ENCODE results near the gene KCNG2.

The KCNG2 gene

DNA sequence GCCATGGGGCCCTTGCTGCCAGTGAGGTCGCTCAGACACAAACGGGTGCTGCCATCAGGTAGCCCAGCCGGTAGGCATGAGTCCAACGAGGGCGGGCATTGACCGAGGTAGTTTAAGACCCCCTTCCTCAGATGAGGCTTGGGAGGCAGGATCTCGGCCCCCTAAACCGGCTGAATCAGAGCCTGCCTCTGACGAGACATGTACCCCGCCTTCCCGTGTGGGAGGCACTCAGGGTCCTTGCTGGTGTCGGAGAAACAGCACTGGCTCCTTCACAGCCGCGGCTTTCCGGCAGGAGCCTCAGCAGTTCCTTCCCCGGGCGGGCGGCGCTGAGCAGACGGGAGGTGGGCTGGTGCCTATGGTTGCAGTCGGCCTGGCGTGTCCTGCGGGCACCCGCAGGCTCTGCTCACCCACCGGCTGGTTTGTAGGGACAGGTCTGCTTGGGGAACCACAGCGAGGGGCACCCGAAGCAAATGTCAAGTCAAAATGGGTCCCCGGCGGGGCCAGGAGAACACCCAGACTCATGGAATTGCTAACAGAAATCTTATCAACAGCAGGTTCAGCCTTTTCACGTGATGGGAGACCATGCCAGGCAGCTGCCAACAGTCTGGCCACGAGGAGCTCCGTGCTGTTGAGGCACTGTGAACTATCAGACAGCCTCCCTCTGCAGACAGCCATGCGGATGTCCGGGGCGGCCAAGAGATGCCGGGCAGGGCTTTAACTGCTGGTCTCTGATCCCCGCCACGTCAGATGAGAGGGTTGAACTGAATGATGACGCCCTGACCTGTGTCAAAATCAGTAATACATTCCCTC is 2.8 kb downstream of the KCNG2 start:
- DNase-seq, result no peak

DNA sequence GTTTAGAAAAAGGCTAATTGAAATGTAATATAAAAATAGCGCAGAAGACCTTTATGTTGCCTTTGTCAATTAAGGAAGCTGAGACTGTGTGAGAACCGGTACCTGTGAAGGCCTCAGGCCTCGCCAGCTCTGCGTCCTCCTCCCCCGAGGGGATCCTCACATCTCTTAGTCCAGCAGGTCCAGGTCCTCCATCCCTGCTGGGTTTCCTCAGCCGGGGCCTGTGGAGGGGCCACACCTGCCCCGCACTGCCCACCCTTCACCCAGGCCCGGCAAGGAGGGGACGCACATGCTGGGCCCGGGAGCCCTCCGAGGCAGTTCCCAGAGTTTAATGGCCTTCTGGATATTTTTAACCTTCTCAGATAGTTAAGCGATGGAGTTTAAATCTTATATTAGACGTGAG is 3.5 kb downstream of the KCNG2 start:
- DNase-seq, result no peak

DNA sequence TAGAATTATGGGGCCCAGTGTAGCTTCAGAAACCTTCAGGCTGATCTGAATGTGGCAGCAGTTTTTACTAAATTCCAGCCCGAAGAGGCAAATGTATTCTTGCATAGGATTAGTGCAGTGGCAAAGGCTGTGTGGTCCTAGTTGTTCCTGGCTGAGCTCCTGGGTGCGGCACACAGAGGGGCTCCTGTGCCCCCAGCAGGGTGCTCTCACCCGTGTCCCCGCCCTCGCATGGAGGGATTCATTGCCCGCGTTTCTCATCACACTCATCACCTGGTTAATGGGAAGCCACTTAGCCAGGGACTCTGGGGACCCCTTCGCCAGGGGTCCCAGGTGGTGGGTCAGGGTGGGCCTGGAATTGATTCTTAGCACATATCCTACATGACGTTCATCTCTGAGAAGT is 3.9 kb downstream of the KCNG2 start:
- no peak for DNase-seq

DNA sequence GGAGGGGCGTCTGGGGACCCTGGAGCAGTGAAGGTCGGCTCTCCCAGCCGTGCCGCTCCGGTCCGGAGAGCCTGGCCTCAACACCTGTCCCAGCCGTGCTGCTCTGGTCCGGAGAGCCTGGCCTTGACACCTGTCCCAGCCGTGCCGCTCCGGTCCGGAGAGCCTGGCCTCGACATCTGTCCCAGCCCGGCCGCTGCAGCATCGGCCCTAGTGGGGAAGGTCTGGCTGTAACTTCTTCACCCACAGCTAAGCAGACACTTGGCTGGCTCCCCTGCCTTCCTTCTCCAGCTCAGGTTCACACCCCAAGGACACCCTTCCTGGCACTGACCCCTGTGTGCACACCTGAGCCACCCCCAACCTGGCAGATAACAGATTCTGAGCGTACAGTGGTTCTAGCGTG is 4.6 kb downstream of the KCNG2 start:
- no peak for DNase-seq

DNA sequence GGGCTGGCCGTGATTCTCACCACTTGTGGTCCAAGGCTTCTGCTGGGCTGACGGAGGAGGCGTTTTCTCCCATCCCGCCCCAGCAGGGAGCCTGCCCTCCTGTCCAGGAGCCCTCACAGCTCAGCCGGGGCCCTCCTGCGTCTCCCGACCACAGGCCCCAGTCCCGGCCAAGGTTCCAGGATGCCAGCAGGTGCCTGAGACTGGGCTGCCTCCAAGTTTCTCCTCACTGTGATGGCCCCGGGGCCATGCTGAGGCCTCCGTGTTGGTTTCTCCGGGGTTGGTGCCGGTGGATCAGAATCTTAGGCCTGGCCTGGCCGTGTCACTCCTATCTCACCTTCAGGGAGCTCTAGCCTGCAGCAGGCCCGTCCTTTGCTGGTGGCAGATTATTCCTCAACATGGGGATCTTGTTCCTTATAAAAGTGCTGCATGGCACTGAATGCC is 5.9 kb downstream of the KCNG2 start:
- DNase-seq, result no peak

DNA sequence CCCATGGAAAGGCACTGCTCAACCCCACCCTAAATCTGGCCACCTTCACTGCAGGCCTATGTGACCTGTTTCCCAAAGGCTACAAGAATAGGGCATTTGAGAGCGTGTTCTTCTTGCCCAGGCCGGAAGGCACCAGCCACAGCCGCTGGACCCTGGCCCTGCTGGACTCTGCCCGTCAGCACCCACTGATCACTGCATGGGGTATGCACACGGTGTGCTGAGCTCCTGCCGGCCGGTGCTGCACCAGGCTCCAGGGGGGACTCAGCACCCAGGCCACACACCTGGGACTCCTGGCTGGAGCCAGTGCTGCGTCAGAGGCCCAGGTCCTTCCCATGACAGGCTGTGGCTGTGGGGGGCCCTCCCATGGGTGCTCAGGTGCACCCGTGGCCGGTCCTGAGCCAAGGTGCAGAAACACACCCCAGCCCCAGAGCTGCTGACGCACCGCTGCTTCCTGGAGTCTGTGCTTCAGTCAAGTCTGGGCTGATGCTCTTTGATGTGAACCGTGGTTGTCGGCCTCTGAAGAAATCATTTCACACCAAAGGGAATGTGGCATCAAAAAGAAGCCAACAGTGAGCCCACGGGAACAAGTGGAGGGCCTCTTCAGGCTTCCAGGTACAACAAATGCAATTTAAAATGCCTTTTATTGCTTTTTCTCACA is 6.5 kb downstream of the KCNG2 start:
- no peak for DNase-seq

DNA sequence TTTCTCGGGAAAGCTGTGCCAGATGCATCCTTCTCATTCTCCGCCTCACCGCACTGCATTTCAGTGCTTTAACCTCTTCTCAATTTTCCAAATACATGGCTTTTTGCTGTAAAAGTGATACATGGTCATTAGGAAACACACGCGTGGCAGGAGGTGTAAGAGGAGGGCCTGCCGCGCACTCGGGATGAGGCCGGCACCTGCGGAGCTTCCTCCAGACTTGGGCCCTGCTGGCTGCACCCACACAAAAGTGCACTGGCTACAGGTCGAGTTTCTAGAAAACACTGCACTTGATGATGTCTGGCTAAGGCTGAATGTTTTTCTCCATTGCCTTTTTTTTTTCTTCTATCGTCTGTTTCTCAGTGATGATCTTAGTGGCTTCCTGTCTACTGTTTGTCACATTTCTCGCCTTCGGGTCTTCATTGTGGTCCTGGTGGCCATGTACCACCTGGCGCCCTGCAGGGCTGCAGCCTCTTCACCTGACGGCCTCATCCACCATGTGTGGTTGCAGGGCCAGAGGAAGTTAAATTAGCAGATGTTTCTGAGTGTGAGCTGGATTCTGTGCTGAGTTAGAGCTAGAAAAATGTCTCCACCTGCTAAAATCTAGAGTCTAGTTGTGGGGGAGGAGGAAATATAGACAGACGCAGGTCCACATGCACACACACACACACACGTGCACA is 7.6 kb downstream of the KCNG2 start:
- DNase-seq, result no peak

DNA sequence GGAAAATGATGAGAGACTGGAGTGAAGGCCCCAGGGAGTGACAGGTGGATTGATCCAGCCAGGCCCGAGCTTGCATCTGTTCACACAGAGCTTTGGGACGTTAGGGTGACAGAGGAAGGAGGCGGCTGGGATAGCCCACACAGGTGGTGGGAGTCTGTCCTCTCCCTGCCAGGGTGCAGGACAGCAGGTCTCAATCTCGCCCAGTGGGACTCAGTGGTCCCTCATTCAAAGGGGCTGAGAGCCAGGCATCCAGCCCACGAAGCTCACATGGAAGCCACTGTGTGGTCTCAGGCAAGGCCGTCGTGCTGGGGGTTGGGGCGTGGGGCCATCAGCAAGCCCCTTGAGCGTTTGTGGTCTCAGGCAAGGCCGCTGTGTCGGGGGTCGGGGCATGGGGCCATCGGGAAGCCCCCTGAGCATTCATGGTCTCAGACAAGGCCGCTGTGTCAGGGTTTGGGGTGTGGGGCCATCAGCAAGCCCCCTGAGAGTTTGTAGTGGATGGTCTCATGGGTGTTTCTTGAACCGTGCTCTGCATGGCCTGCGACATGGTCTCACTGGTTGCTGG is 8.3 kb downstream of the KCNG2 start:
- DNase-seq, result no peak

DNA sequence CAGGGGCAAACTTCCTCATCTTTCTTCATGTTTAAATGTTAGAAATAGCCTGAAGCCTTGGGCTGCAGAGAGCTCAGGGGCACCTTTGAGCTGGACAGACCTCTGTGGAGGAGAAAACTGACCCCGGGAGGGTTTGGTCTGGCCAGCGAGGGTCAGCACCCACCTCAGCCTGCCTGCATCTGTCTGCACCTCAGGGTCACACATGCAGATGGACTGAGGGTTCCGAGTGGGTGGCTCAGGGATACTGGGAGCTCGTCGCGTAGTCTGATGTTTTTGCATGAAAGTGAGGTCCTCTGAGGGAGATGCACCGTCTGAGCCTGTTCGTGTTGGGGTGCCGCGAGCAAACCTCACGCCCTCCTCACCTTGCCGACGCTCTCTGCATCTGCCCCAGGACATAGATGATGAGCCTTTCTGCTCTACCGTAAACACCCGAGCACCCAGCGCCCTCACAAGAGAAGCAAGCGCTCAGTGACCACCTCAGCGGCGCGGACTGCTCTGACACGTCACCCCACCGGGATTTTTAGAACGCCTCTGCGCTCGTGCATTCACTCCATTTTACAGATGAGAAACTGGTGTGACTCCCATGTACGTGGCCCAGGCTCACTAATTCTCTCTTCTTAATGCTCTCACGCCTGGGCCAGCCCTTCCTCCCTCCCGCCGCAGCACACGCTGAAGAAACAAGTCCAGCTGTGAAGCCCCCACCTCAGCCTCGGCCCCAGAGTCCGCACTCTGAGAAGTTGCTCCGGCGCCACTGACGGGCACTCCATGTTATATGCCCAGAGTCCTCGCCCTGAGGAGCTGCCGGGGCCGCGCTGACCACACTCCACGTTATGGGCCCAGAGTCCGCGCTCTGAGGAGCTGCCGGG is 9.5 kb downstream of the KCNG2 start:
- no peak for DNase-seq

DNA sequence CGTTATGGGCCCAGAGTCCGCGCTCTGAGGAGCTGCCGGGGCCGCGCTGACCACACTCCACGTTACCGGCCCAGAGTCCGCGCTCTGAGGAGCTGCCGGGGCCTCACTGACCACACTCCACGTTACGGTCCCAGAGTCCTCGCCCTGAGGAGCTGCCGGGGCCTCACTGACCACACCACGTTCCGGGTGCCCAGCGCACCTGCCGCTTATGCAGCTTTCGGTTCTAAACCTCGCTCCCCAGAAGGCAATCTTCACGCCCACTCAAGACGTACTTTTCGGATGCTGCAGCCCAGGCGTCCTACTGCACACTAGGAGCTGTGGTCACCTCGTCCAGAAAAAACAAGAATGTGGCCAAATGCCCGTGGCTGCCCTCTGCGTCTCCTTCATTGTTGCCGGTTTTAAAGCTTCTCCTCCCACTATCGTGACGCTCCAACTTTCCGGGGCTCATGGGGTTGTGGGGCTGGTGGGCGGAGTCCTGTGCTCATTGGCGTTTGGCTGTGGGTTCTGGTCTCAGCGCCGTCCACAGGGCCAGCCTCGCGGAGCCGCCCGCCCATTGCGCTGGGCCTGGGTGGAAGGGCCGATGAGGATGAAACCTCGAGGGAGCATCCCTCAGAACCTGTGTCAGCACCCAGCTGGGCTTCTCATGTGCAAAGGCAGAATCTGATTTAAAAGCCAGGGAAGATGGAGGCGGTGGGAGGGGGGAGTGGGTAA is 11.9 kb downstream of the KCNG2 start:
- DNase-seq, result no peak

DNA sequence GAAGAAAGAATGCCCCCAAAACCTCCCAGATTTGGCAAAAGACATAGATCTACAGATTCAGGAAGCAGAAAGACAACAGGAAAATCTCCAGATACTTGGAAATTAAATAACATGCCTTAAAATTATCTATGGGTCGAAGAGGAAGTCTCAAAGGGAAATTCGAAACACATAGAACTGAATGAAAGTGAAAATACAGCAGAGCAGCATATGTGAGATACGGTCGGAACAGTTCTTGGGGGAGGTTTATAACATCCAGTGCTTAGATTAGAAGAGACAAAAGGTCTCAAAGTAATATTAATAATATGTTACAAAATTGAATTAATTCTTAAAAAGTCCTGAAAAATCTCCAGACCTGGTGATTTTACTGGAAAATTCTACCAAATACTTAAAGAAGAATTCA is 14.3 kb downstream of the KCNG2 start:
- DNase-seq, result no peak

DNA sequence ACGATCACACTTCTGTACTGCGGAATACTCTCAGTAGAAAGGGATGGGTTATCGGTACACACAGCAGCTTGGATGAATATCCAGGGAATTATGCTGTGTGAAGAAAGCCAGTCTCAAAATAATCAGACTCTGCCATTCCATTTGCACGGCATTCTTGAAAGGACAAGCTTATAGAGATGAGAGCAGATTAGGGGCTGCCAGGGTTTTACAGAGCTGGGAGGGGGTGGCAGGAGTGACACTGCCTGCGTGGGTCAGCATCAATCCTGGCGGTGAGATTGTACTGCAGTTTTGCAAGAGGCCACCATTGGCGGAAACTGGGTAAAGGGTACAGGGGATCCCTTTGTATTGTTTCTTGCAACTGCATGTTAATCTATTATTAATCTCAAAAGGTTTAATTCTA is 16.6 kb downstream of the KCNG2 start:
- DNase-seq, result no peak

DNA sequence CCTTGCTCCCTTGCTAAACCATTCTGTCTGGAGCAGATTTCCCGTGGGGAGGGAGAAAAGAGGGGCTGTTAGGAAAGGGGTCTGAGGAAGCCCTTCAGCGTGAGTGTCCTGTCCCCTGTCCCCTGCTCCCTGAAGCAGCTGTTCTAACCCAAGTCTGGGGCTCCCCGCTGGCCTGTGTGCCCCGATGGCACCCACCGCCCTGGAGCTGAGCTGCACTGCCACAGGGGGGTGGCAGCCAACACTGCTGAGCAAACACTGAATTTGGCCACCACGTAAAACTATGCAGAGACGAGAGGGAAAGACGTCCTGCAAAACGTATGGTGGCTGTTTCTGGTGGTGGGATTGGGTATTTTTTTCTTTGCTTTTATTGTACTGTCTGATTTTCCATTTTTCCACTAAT is 17.9 kb downstream of the KCNG2 start:
- DNase-seq, result no peak

DNA sequence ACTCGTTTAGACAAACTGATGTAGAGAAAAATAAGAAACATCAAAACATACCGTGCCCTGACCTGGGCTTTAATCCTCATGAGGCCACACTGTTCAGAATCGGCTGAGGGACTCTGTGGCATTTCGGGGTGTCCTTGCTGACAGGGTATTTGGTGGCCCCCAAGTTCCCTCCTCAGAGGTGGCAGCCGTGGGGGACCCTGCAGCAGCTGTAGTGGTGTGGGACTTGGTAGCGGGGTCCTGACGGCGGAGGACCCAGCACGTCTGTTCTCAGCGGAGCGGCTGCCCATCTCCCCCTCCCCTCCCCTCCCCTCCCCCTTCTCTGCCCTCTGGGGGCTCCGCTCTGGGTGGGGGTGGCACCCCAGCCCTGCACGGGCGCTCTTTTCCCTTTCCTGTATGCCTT is 18.4 kb downstream of the KCNG2 start:
- DNase-seq, result no peak

DNA sequence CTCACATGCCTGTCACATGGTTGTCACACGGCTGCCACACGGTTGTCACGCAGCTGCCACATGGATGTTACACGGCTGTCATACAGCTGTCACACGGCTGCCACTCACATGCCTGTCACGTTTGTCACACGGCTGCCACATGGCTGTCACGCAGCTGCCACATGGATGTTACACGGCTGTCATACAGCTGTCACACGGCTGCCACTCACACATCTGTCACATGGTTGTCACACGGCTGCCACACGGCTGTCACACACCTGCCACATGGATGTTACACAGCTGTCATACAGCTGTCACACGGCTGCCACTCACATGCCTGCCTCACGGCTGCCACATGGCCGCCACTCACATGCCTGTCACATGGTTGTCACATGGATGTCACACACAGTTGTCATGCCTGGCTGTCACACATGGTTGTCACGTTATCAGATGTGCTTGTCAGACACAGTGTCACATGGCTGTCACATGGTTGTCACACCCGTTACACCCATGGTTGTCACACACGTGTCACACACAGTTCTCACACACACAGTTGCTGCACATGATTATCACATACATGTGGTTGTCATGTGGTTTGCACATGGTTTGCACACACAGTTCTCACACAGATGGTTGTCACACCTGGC is 19.4 kb downstream of the KCNG2 start:
- DNase-seq, result no peak

DNA sequence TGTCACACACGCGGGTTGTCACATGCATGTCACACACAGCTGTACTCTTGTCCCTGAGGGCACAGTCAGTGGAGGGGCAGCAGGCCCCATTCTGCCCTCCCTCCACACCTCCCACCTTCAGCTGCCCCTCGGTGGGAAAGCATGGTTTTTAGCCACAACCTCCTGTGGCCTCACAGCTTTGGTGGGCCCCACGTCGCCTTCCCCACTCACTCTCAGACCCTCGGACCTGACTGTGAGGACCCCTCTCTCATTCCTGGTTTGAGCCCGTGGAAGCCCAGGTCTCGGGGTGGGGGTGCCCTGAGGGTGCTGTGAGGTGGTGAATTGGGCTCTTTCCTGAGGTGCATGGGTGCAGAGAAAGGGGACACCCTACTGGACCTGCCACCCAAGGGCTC is 19.9 kb downstream of the KCNG2 start:
- DNase-seq, result no peak

DNA sequence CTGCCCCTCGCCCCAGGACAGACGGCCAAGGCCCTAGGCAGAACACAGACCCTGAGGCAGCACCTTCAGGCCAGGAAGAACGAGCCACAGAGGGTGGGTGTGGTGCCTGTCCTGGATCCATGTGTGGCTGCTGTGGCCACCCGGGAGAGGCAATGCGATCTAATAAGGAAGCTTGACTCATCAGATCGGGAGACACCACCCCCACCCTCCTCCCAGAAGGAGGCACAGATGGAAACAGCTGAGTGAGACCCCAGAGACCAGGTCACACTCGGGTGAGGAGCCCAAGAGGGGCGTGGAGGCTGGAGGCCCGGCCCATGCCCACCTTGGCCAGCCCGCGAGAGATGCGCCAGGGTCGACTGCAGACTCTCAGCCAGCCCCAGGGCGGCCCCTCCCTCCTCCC is 20.3 kb downstream of the KCNG2 start:
- DNase-seq, result no peak

DNA sequence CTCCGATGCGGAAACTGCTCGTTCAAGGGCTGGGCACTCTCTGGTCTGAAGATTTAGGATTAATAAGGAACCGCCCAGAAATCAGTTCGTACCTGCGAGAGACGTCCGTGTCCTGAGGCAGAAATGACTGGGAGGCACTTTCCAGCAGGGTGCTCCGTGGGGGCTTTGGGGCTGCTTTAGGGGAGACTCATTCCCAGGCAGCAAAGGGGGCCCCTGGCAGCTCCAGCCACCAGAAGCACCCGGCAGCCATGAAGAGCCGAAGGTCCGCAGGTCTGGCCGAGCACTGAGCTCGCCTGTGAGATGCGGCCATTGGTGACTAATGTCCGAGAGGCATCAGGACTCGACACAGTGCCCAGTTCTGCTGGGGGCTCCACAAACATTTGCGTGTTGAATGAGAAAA is 20.9 kb downstream of the KCNG2 start:
- DNase-seq, result no peak

DNA sequence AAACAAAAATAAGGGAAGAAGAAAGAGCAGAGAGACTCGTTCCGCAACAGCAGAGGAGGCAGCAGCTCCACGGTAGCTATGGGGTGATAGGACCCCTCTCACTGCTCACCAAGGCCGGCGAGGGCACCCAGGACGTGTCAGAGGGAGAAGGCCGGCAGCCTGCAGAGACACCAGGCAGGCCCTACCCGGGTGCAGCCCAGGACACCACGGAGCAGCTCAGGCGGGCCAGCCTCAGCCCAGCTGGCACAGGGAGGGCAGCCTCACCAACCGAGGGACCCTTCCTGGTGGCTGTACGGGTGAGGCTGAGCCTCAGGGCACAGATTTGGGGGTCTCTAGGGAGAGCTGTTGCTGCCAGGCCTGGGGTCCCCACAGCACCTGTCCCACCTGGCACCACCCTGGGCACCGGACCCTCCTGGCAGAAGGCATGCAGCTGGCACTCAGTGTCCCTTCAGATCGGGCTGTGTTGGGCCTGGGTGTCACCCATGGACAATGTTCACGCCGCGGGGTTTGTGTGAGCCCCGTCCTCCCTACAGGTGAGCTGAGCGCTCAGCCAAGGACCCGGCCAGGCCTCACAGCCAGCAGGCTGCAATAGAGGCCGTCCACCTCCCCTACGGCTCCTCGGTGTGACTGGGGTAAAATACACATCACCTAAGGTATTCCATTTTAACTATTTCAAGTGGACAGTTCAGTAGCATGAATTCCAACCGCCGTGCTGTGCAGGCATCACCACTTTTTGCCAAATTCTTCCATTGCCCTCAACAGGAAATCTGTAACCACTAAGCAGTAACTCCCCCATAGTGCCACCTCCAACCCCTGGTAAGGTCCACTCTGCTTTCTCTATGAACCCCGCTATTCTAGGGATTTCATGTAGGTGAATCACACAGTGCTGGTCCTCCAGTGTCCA is 21.6 kb downstream of the KCNG2 start:
- DNase-seq, result no peak

DNA sequence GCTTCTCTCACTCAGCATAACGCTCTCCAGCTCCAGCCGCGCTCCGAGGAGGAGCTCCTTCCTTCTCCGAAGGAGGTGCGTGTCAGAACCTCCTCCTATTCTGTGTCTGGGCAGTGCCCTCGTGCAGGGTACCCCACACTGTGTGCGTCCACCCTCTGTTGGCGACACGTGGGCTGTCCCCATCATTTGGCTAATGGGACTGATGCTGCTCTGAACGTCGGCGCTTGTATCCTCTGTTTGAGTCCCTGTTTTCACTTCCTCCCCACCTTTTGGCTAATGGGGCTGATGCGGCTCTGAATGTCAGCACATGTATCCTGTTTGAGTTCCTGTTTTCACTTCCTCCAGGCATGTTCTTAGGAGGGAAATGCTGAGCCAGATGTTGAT is 22.2 kb downstream of the KCNG2 start:
- no peak for DNase-seq

DNA sequence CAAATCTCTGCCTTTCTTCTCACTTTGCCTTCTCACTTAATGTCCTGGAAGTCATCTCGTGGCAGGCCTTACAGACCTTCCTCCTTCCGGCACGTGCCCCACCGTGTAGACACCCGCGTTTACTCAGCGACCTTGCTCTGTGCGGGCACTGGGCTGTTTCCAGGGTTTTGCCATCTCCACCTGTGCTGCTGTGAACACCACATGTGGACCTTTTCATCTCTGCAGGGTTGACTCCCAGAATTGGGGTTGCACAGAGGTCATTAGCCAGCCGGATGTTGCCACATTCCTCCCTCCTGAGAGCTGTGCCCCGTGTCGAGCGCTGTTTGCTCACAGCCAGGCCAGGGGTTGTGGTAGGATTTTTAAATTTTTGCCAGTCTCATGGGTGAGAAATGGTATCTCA is 25.4 kb downstream of the KCNG2 start:
- DNase-seq, result no peak

Measured in activated gamma-delta T cell treated with Interleukin-2 at 50 U/mL for 16 hours (primary cell).